Omental fat pad (tissue), 4 donors: ENCODE data around the gene MEIOB. TPM values are rescaled to one million over a fixed set of nuclear protein-coding genes. Genes with fewer than 3 reads are reported as not detected.
A peak's percentile ranks its signal among the peaks of the same experiment; 100 is the strongest.

ENCODE experiments used
- ATAC-seq: fragments of 150-250 bp; one replicate; pipeline ENCODE4 v1.9.1; 2016; ENCODE audit warnings: mild to moderate bottlenecking, moderate library complexity; ENCODE audit not compliant: low FRiP score
- DNase-seq: peaks from one replicate; pipeline ENCODE4 v3.0.0-alpha.2; 2019; ENCODE audit warnings: low spot score
- total RNA-seq, 4 donors: library from RNA; depleted of rRNA; stranded (reverse); fragments of >200 nt; gene quantifications; one replicate each; pipeline ENCODE4 v1.1.0, GENCODE V29; 2016
- TF ChIP-seq, protein P1 (sequence below), 3 donors: fragments of 450-650 bp; IDR thresholded peaks; one replicate each; pipeline ENCODE4 v1.5.1; 2016 to 2017; ENCODE audit warnings: antibody characterized with exemption in 3 of 3, mild to moderate bottlenecking in 3 of 3, moderate library complexity in 2 of 3

MEIOB gene
- total RNA-seq, 4 donors from 2014 or later: 1.7 TPM; not detected in 3

DNA sequence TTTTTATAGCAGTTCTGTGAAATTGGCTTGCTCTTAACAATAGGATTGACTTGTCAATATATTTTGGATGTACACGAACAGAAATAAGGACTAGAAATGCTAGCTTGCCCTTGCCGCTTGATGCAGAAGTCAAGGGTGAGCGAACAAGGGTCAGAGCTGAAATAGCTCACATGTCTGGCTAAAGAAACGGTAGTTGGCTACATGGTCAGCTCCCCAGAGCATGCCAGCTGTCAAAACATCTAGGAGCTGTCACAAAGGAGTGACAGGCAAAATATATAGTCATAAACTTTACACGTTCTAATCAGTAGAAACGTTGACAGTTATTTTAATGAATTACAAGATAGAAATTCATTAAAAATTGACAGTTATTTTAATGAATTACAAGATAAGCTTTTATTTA, 2.9 kb upstream of the MEIOB start:
- ATAC-seq: no peak
- TF ChIP-seq, protein P1, sequence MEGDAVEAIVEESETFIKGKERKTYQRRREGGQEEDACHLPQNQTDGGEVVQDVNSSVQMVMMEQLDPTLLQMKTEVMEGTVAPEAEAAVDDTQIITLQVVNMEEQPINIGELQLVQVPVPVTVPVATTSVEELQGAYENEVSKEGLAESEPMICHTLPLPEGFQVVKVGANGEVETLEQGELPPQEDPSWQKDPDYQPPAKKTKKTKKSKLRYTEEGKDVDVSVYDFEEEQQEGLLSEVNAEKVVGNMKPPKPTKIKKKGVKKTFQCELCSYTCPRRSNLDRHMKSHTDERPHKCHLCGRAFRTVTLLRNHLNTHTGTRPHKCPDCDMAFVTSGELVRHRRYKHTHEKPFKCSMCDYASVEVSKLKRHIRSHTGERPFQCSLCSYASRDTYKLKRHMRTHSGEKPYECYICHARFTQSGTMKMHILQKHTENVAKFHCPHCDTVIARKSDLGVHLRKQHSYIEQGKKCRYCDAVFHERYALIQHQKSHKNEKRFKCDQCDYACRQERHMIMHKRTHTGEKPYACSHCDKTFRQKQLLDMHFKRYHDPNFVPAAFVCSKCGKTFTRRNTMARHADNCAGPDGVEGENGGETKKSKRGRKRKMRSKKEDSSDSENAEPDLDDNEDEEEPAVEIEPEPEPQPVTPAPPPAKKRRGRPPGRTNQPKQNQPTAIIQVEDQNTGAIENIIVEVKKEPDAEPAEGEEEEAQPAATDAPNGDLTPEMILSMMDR (IDR thresholded peaks at IDR 0.05): no peak
- no peak for DNase-seq

DNA sequence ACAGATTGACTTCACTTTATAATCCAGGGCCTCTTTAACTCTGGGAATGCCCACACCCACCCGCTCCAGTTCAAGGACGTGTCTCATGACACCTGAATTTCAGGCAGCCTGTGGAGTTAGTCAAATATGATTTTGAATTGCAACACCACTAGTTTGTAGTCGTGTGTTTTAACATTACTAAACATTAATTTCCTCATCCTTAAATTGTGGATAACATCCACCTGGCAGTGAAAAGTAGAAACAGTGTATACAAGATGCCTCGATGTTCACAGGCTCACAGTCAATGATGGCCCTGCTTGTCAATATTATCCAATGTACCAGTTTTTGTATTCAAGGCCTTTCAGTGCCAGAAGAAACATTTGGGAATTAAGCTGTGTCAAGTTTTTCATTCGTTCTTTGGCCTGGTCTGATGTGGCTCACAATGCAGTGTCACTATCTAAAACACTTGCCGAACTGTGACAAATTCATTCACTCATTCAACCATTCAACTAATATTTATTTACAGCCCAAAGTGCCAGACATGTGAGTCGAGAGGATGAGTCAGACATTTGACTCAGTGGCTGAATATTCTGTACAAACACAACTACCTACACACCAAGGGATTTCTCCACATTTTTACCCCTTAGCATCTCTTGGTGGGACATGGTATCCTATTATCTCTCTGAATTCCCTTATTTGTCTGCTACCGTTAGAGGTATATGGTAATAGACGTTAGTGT, 1.4 kb downstream of the MEIOB start:
- ATAC-seq (no peak), DNase-seq (no peak)
- TF ChIP-seq, protein P1 (IDR thresholded peaks at IDR 0.05): no peak

- no peak for DNase-seq
- ATAC-seq: no peak
- TF ChIP-seq, protein P1 (IDR thresholded peaks at IDR 0.05): no peak
These were observed 5.9 kb downstream of the MEIOB start for GRCh38 chr16:1865902-1866690.

DNA sequence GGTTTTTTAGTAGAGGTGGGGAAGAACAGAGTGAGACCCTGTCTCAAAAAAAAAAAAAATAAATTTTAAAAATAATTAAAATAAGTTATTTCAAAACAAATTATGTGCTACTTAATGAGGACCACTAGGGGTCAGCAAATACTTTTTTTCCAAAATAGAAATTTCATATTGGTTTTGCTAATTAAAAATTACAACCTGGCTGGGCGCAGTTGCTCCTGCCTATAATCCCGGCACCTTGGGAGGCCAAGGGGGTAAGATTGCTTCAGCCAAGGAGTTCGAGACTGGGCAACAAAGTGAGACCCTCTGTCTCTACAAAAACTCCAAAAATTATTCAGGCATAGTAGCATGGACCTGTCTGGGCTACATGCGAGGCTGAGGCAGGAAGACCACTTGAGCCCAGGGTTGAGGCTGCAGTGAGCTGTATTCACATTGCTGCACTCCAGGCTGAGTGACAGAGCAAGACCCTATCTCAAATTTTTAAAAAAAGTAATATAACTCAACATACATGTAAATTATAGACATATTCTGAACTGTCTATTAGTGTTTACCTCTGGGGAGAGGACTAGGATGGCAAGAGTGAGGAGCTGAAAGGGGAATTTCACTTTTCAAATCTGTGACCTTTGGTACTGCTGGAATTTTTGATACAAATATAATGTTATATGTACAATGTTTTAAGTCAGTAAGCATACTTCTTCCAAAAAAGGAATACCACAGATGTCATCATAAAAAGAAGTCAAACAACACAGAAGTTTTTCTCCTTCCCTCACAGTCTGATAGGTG, 8.1 kb downstream of the MEIOB start:
- ATAC-seq (no peak), DNase-seq (no peak)
- TF ChIP-seq, protein P1 (IDR thresholded peaks at IDR 0.05): peak in 1 of 3 donors; percentile 24

- DNase-seq: no peak
- TF ChIP-seq, protein P1 (IDR thresholded peaks at IDR 0.05): no peak
- ATAC-seq: no peak
These were observed 9.6 kb downstream of the MEIOB start for GRCh38 chr16:1862394-1862793.

GRCh38 chr16:1861730-1862129, 10.2 kb downstream of the MEIOB start:
- TF ChIP-seq, protein P1 (IDR thresholded peaks at IDR 0.05): no peak
- no peak for DNase-seq
- no peak for ATAC-seq
